DND-41 (cell line): ENCODE results near the gene TRAK1.

Experiments
- EZH2 ChIP-seq: IDR thresholded peaks from 3 replicates; pipeline ENCODE4 v1.6.1; 2012; ENCODE audit warnings: borderline replicate concordance, low read depth, mild to moderate bottlenecking, moderate library complexity, low read length, inconsistent platforms; ENCODE audit not compliant: severe bottlenecking
- TF ChIP-seq, protein P1 (sequence below): IDR thresholded peaks from 2 replicates; pipeline ENCODE4 v1.5.1; 2012; ENCODE audit warnings: borderline replicate concordance, low read length, moderate library complexity, mild to moderate bottlenecking; ENCODE audit not compliant: poor library complexity, severe bottlenecking; ENCODE audit errors: extremely low read depth

DNA sequence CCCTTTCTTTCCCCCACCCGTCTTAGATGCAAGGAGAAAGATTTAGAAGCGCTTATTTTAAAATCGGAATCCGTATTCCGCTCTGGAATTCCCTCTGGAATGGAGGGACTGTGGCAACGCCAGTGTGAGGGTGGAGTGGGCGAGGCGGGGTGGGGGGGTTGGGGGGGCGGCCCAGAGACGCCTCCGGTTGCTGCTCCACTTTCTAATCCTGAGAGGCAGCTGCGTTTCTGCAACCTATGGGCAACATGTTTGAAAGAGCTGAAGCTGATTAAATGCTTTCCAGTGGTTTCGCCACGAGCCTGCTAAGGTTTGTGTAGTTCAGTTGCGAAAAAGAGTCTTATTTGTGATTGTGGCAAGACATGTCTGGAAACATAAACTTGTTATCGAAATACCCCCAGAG is 174.9 kb downstream of the TRAK1 start, which contains the start of gene CCK:
- no peak for TF ChIP-seq EZH2
- TF ChIP-seq, protein P1, sequence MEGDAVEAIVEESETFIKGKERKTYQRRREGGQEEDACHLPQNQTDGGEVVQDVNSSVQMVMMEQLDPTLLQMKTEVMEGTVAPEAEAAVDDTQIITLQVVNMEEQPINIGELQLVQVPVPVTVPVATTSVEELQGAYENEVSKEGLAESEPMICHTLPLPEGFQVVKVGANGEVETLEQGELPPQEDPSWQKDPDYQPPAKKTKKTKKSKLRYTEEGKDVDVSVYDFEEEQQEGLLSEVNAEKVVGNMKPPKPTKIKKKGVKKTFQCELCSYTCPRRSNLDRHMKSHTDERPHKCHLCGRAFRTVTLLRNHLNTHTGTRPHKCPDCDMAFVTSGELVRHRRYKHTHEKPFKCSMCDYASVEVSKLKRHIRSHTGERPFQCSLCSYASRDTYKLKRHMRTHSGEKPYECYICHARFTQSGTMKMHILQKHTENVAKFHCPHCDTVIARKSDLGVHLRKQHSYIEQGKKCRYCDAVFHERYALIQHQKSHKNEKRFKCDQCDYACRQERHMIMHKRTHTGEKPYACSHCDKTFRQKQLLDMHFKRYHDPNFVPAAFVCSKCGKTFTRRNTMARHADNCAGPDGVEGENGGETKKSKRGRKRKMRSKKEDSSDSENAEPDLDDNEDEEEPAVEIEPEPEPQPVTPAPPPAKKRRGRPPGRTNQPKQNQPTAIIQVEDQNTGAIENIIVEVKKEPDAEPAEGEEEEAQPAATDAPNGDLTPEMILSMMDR = no peak
